Testis (tissue), 2 donors: ENCODE measurements around the gene TCEANC.

Source experiments
- POLR2A ChIP-seq: fragments of 450-650 bp; IDR thresholded peaks from one replicate; pipeline ENCODE4 v1.6.1; 2017; ENCODE audit warnings: antibody characterized with exemption, mild to moderate bottlenecking, moderate library complexity
- TF ChIP-seq, protein P1 (sequence below), 3 experiments: fragments of 450-650 bp in 2 of 3; fragments of 200-600 bp in 1 of 3; sonication (generic) in 1 of 3; IDR thresholded peaks; one replicate each; pipeline ENCODE4 v1.5.1; 2016 to 2019; ENCODE audit warnings: antibody characterized with exemption in 3 of 3, mild to moderate bottlenecking in 2 of 3, moderate library complexity in 1 of 3

DNA sequence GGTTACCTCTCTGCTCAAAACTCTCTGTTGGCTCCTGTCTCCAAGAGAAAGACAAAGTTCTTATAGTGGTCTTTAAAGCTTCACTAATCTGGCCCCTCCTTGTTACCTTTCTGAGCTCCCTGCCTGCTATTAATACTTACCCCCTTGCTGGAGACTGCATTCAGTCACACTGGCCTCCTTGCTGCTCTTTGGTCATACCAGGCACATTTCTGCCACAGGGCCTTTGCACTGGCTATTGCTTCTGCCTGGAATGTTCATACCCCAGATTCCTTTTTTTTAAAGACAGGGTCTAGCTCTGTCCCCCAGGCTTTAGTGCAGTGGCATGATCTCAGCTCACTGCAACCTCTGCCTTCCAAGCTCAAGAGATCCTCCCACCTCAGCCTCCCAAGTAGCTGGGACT lies 20.1 kb downstream of the TCEANC start:
- TF ChIP-seq, protein P1, sequence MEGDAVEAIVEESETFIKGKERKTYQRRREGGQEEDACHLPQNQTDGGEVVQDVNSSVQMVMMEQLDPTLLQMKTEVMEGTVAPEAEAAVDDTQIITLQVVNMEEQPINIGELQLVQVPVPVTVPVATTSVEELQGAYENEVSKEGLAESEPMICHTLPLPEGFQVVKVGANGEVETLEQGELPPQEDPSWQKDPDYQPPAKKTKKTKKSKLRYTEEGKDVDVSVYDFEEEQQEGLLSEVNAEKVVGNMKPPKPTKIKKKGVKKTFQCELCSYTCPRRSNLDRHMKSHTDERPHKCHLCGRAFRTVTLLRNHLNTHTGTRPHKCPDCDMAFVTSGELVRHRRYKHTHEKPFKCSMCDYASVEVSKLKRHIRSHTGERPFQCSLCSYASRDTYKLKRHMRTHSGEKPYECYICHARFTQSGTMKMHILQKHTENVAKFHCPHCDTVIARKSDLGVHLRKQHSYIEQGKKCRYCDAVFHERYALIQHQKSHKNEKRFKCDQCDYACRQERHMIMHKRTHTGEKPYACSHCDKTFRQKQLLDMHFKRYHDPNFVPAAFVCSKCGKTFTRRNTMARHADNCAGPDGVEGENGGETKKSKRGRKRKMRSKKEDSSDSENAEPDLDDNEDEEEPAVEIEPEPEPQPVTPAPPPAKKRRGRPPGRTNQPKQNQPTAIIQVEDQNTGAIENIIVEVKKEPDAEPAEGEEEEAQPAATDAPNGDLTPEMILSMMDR (IDR thresholded peaks at IDR 0.05) = no peak
- TF ChIP-seq POLR2A = no peak
